Neural cell (in vitro differentiated cells): ENCODE data around the gene PLCB4. TPM values are rescaled to one million over a fixed set of nuclear protein-coding genes. Genes with fewer than 3 reads are reported as not detected.

Experiments
- H2AFZ ChIP-seq: fragments of 200-600, 300-800 bp; sonication (generic), shearing (Covaris generic); 2 replicates; pipeline ENCODE4 v1.6.0; 2014; ENCODE audit warnings: low read depth, mild to moderate bottlenecking, antibody characterized with exemption, low read length, moderate library complexity
- H3F3A ChIP-seq: fragments of 200-600 bp; shearing (Covaris generic); 2 replicates; pipeline ENCODE4 v1.6.1; 2016; ENCODE audit warnings: mild to moderate bottlenecking, moderate library complexity, mixed read lengths, antibody characterized with exemption, low read length; ENCODE audit not compliant: insufficient read depth, poor library complexity, severe bottlenecking
- H3K27ac ChIP-seq: fragments of 200-600, 300-800 bp; sonication (generic), shearing (Covaris generic); 2 replicates; pipeline ENCODE4 v1.5.1; 2014; ENCODE audit warnings: mild to moderate bottlenecking, low read length, moderate library complexity
- H3K27me3 ChIP-seq: fragments of 300-800, 200-600 bp; sonication (generic), shearing (Covaris generic); 2 replicates; pipeline ENCODE4 v1.6.0; 2014; ENCODE audit warnings: mild to moderate bottlenecking, low read depth, low read length, moderate library complexity; ENCODE audit not compliant: insufficient read depth
- H3K36me3 ChIP-seq: fragments of 300-800, 200-600 bp; sonication (generic), shearing (Covaris generic); 2 replicates; pipeline ENCODE4 v1.5.1; 2014; ENCODE audit warnings: mild to moderate bottlenecking, antibody characterized with exemption, low read length, moderate library complexity; ENCODE audit not compliant: insufficient read depth
- H3K4me2 ChIP-seq: fragments of 300-800, 200-600 bp; sonication (generic), shearing (Covaris generic); 2 replicates; pipeline ENCODE4 v1.6.0; 2014; ENCODE audit warnings: mild to moderate bottlenecking, low read length
- H3K4me3 ChIP-seq: fragments of 300-800, 200-600 bp; sonication (generic), shearing (Covaris generic); 2 replicates; pipeline ENCODE4 v1.5.1; 2014; ENCODE audit warnings: mild to moderate bottlenecking, low read length, moderate library complexity
- H3K79me2 ChIP-seq: fragments of 200-600 bp; shearing (Covaris generic); replicated peaks from 2 replicates; pipeline ENCODE4 v1.6.0; 2014; ENCODE audit warnings: mild to moderate bottlenecking, low read length, moderate library complexity; ENCODE audit not compliant: insufficient read depth
- H3K9ac ChIP-seq: fragments of 300-800, 200-600 bp; sonication (generic), shearing (Covaris generic); 2 replicates; pipeline ENCODE4 v1.6.1; 2016; ENCODE audit warnings: mild to moderate bottlenecking, low read length, mixed read lengths
- H3K9me2 ChIP-seq: fragments of 200-600 bp; shearing (Covaris generic); 2 replicates; pipeline ENCODE4 v1.6.1; 2016; ENCODE audit warnings: mild to moderate bottlenecking, low read length, mixed read lengths; ENCODE audit not compliant: insufficient read depth
- H3K9me3 ChIP-seq: fragments of 200-600, 300-800 bp; sonication (generic), shearing (Covaris generic); 2 replicates; pipeline ENCODE4 v1.6.1; 2016; ENCODE audit warnings: mild to moderate bottlenecking, mixed run types, low read length, moderate library complexity, mixed read lengths
- H4K20me1 ChIP-seq: fragments of 200-600 bp; shearing (Covaris generic); 2 replicates; pipeline ENCODE4 v1.6.1; 2016; ENCODE audit warnings: mild to moderate bottlenecking, mixed run types; ENCODE audit not compliant: insufficient read depth
- CTCF ChIP-seq: fragments of 450-650 bp; IDR thresholded peaks from 2 replicates; pipeline ENCODE4 v1.5.1; 2014; ENCODE audit warnings: antibody characterized with exemption, mild to moderate bottlenecking, moderate library complexity; ENCODE audit not compliant: poor library complexity, severe bottlenecking
- EP300 ChIP-seq: fragments of 450-650 bp; conservative IDR thresholded peaks from 2 replicates; pipeline ENCODE4 v1.6.1; 2014; ENCODE audit warnings: antibody characterized with exemption, mild to moderate bottlenecking, moderate library complexity; ENCODE audit not compliant: poor library complexity, severe bottlenecking
- EZH2 ChIP-seq: fragments of 200-600, 300-800 bp; shearing (Covaris generic), sonication (generic); IDR thresholded peaks from 2 replicates; pipeline ENCODE4 v1.6.1; 2014; ENCODE audit warnings: antibody characterized with exemption, low read length, borderline replicate concordance, mild to moderate bottlenecking; ENCODE audit not compliant: insufficient read depth, poor library complexity, severe bottlenecking
- MXI1 ChIP-seq: fragments of 450-650 bp; conservative IDR thresholded peaks from 2 replicates; pipeline ENCODE4 v1.6.1; 2014; ENCODE audit warnings: antibody characterized with exemption, mild to moderate bottlenecking; ENCODE audit not compliant: poor library complexity, severe bottlenecking
- POLR2AphosphoS5 ChIP-seq: IDR thresholded peaks from 2 replicates; pipeline ENCODE4 v1.6.1; 2012
- RAD21 ChIP-seq: fragments of 450-650 bp; conservative IDR thresholded peaks from 2 replicates; pipeline ENCODE4 v1.6.1; 2014; ENCODE audit warnings: antibody characterized with exemption, mild to moderate bottlenecking, moderate library complexity
- REST ChIP-seq: IDR thresholded peaks from 2 replicates; pipeline ENCODE4 v1.6.1; 2012; ENCODE audit warnings: borderline replicate concordance
- SMC3 ChIP-seq: fragments of 450-650 bp; conservative IDR thresholded peaks from 2 replicates; pipeline ENCODE4 v1.6.1; 2014; ENCODE audit warnings: antibody characterized with exemption, mild to moderate bottlenecking, moderate library complexity; ENCODE audit not compliant: poor library complexity
- TAF1 ChIP-seq: IDR thresholded peaks from 2 replicates; pipeline ENCODE4 v1.6.1; 2012; ENCODE audit warnings: low read depth
- polyA plus RNA-seq: library from polyadenylated mRNA; depleted of rRNA; stranded (reverse); fragments of >200 nt; gene quantifications from 2 replicates; pipeline ENCODE4 v1.2.3, GENCODE V29; 2014

The PLCB4 gene
- polyA plus RNA-seq, 1 donor from 2014 or later, result 13.1 TPM

- H4K20me1 ChIP-seq, result no peaks in the 10 kb centered on the region
- no peaks in the 10 kb centered on the region for H3K9me2 ChIP-seq
- H3K4me3 ChIP-seq, result no peak overlapping the region
- no peaks in the 10 kb centered on the region for H3K79me2 ChIP-seq
- peaks cover 3% of the 10 kb centered on the region for H3K36me3 ChIP-seq
- H3K4me2 ChIP-seq, result no peak overlapping the region
- TF ChIP-seq EP300, result no peak
- no peak for TF ChIP-seq MXI1
- no peak for TF ChIP-seq CTCF
- no peak for TF ChIP-seq POLR2AphosphoS5
- TF ChIP-seq EZH2, result no peak
- no peak for TF ChIP-seq REST
- H3K27ac ChIP-seq, result no peak overlapping the region
- H2AFZ ChIP-seq, result no peak overlapping the region
- H3F3A ChIP-seq, result no peaks in the 10 kb centered on the region
- no peaks in the 10 kb centered on the region for H3K27me3 ChIP-seq
- no peak overlapping the region for H3K9ac ChIP-seq
- H3K9me3 ChIP-seq, result no peaks in the 10 kb centered on the region
Observed at GRCh38 chr20:9276966-9277468, 208.1 kb downstream of the PLCB4 start.

- Histone ChIP-seq H3K27ac (no peak overlapping the region), H3K9me3 (no peaks in the 10 kb centered on the region), H3K9me2 (no peaks in the 10 kb centered on the region), H2AFZ (no peak overlapping the region), H3K9ac (no peak overlapping the region), H4K20me1 (no peaks in the 10 kb centered on the region), H3K4me2 (no peak overlapping the region), H3K4me3 (no peak overlapping the region), H3K79me2 (no peaks in the 10 kb centered on the region), H3K27me3 (no peaks in the 10 kb centered on the region), H3F3A (no peaks in the 10 kb centered on the region), H3K36me3 (peaks cover 3% of the 10 kb centered on the region)
- no peak for TF ChIP-seq POLR2AphosphoS5
- no peak for TF ChIP-seq EP300
- no peak for TF ChIP-seq SMC3
- no peak for TF ChIP-seq CTCF
- no peak for TF ChIP-seq MXI1
- no peak for TF ChIP-seq EZH2
- no peak for TF ChIP-seq REST
- no peak for TF ChIP-seq TAF1
- TF ChIP-seq RAD21, result no peak
Observed at GRCh38 chr20:9279918-9280401, 211.1 kb downstream of the PLCB4 start.
